Ishikawa (cell line): ENCODE measurements around the gene CD27.

ENCODE experiments used
- CEBPB ChIP-seq: IDR thresholded peaks from 2 replicates; pipeline ENCODE4 v1.6.1; 2012
- CREB1 ChIP-seq: IDR thresholded peaks from 2 replicates; pipeline ENCODE4 v1.6.1; 2012; ENCODE audit warnings: low read depth
- TEAD4 ChIP-seq: IDR thresholded peaks from 2 replicates; pipeline ENCODE4 v1.6.1; 2012

DNA sequence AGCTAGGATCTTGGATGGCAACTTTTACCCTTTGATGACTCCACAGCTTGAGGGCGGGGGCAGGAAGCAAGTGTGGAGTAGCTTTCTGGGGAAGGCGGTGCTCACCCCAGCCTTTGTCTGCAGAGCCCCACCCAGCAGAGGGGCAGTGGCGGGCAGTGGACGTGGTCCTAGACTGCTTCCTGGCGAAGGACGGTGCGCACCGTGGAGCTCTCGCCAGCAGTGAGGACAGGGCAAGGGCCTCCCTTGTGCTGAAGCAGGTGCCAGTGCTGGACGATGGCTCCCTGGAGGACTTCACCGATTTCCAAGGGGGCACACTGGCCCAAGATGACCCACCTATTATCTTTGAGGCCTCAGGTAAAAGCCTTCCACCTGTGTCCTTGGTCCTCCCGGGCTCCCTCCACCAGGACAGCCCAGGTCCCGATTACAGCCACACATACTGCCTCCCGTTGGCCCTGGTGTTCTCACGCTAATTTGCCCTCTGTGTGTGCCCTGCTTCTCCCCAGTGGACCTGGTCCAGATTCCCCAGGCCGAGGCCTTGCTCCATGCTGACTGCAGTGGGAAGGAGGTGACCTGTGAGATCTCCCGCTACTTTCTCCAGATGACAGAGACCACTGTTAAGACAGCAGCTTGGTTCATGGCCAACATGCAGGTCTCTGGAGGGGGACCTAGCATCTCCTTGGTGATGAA is 8.3 kb downstream of the CD27 start:
- no peak for TF ChIP-seq CREB1
- TF ChIP-seq TEAD4, result no peak
- no peak for TF ChIP-seq CEBPB
